ENCODE data around the gene C10orf105.

Gene C10orf105

GRCh38 chr10:71718165-71718698, 1.3 kb downstream of the C10orf105 start:
- no peak overlapping the region for H3K9ac ChIP-seq (ENCODE audit: low read length)
- no peaks in the 10 kb centered on the region for H4K20me1 ChIP-seq (ENCODE audit: insufficient read depth, low read length)
- H3F3A ChIP-seq (ENCODE audit: insufficient read depth, low read length) = no peaks in the 10 kb centered on the region
- H3K4me2 ChIP-seq (ENCODE audit: low read length) = no peak overlapping the region
- no peak overlapping the region for H3K4me3 ChIP-seq (ENCODE audit: low read depth, low read length, poor library complexity, severe bottlenecking)
- 0 out of 2 replicates have a peak, but pooled peaks cover 6% of the 10 kb centered on the region for H3K27me3 ChIP-seq (ENCODE audit: insufficient read depth, low read length)
- no peaks in the 10 kb centered on the region for H3K9me2 ChIP-seq (ENCODE audit: low read depth, low read length)
- no peak overlapping the region for H3K27ac ChIP-seq (ENCODE audit: low read depth, low read length, poor library complexity, severe bottlenecking)
- no peaks in the 10 kb centered on the region for H3K36me3 ChIP-seq (ENCODE audit: insufficient read depth, low read length)
- no peaks in the 10 kb centered on the region for H3K9me3 ChIP-seq (ENCODE audit: low read length)
- TF ChIP-seq CTCF (IDR thresholded peaks at IDR 0.05; ENCODE audit: low read length) (no peak), EZH2 (IDR thresholded peaks at IDR 0.05; ENCODE audit: borderline replicate concordance, low read length) (no peak)
- peaks cover 8% of the 10 kb centered on the region for H3K4me1 ChIP-seq (ENCODE audit: insufficient read depth, low read length, severe bottlenecking)
- no peaks in the 10 kb centered on the region for H3K79me2 ChIP-seq (ENCODE audit: insufficient read depth, low read length)
- H2AFZ ChIP-seq (ENCODE audit: low read length) = no peak overlapping the region

GRCh38 chr10:71717551-71717951, 2.0 kb downstream of the C10orf105 start:
- Histone ChIP-seq H3K9me2 (ENCODE audit: low read depth, low read length) (no peaks in the 10 kb centered on the region), H3K27ac (ENCODE audit: low read depth, low read length, poor library complexity, severe bottlenecking) (no peak overlapping the region), H3K4me3 (ENCODE audit: low read depth, low read length, poor library complexity, severe bottlenecking) (no peak overlapping the region), H3K4me1 (ENCODE audit: insufficient read depth, low read length, severe bottlenecking) (peaks cover 14% of the 10 kb centered on the region), H3K27me3 (ENCODE audit: insufficient read depth, low read length) (0 out of 2 replicates have a peak, but pooled peaks cover 6% of the 10 kb centered on the region), H3K36me3 (ENCODE audit: insufficient read depth, low read length) (no peaks in the 10 kb centered on the region), H3F3A (ENCODE audit: insufficient read depth, low read length) (no peaks in the 10 kb centered on the region), H3K4me2 (ENCODE audit: low read length) (no peak overlapping the region), H3K79me2 (ENCODE audit: insufficient read depth, low read length) (no peaks in the 10 kb centered on the region), H3K9ac (ENCODE audit: low read length) (no peak overlapping the region), H4K20me1 (ENCODE audit: insufficient read depth, low read length) (no peaks in the 10 kb centered on the region), H2AFZ (ENCODE audit: low read length) (no peak overlapping the region), H3K9me3 (ENCODE audit: low read length) (no peaks in the 10 kb centered on the region)
- TF ChIP-seq CTCF (IDR thresholded peaks at IDR 0.05; ENCODE audit: low read length) (no peak), EZH2 (IDR thresholded peaks at IDR 0.05; ENCODE audit: borderline replicate concordance, low read length) (no peak)

GRCh38 chr10:71717056-71717455, 2.5 kb downstream of the C10orf105 start:
- Histone ChIP-seq H3K27ac (ENCODE audit: low read depth, low read length, poor library complexity, severe bottlenecking) (no peak overlapping the region), H3K36me3 (ENCODE audit: insufficient read depth, low read length) (no peaks in the 10 kb centered on the region), H3K9ac (ENCODE audit: low read length) (no peak overlapping the region)

More at GRCh38 chr10:71717056-71717455, 2.5 kb downstream of the C10orf105 start:
- Histone ChIP-seq H3F3A (ENCODE audit: insufficient read depth, low read length) (no peaks in the 10 kb centered on the region), H3K4me3 (ENCODE audit: low read depth, low read length, poor library complexity, severe bottlenecking) (no peak overlapping the region), H3K4me1 (ENCODE audit: insufficient read depth, low read length, severe bottlenecking) (peaks cover 19% of the 10 kb centered on the region), H4K20me1 (ENCODE audit: insufficient read depth, low read length) (no peaks in the 10 kb centered on the region), H3K9me2 (ENCODE audit: low read depth, low read length) (no peaks in the 10 kb centered on the region), H3K9me3 (ENCODE audit: low read length) (no peaks in the 10 kb centered on the region), H2AFZ (ENCODE audit: low read length) (no peak overlapping the region), H3K79me2 (ENCODE audit: insufficient read depth, low read length) (no peaks in the 10 kb centered on the region), H3K27me3 (ENCODE audit: insufficient read depth, low read length) (0 out of 2 replicates have a peak, but pooled peaks cover 6% of the 10 kb centered on the region), H3K4me2 (ENCODE audit: low read length) (no peak overlapping the region)
- TF ChIP-seq CTCF (IDR thresholded peaks at IDR 0.05; ENCODE audit: low read length) = no peak
- TF ChIP-seq EZH2 (IDR thresholded peaks at IDR 0.05; ENCODE audit: borderline replicate concordance, low read length) = no peak

All from OCI-LY1 (cell line).